SK-N-SH (cell line): ENCODE results near the gene HOMER1. TPM values are rescaled to one million over a fixed set of nuclear protein-coding genes. Genes with fewer than 3 reads are reported as not detected.

Experiments used
- CTCF ChIA-PET: fragments of 300-600, 350-600 bp; formaldehyde crosslinking; extraction: SDS; loops from one replicate; lab custom pipeline; 2021; lab: Yijun Ruan, JAX
- POLR2A ChIA-PET: fragments of 350-600 bp; sonication (Branson Sonifier 250); formaldehyde crosslinking; extraction: SDS; loops from one replicate; lab custom pipeline; 2020; ENCODE audit warnings: antibody characterized with exemption, inconsistent platforms; lab: Yijun Ruan, JAX
- DNase-seq: peaks from one replicate; pipeline ENCODE4 v3.0.0; 2012
- H2AFZ ChIP-seq: fragments of 200-600 bp; sonication (generic); 2 replicates; pipeline ENCODE4 v1.8.1; 2016; ENCODE audit warnings: antibody characterized with exemption, mild to moderate bottlenecking, low read depth
- H3F3A ChIP-seq: fragments of 200-600 bp; sonication (generic); replicated peaks from 2 replicates; pipeline ENCODE3; 2016; ENCODE audit warnings: antibody characterized with exemption, mild to moderate bottlenecking; ENCODE audit not compliant: insufficient read depth
- H3K27ac ChIP-seq, 2 experiments: fragments of 200-500 bp in 1 of 2; fragments of 200-600 bp in 1 of 2; sonication (Bioruptor generic) in 1 of 2; sonication (generic), shearing (Covaris generic) in 1 of 2; 2 replicates each; pipeline versions ENCODE4 v1.5.1 to v1.6.1; 2014 to 2016; ENCODE audit warnings: low read depth in 2 of 2, inconsistent platforms in 1 of 2, low read length in 1 of 2, mild to moderate bottlenecking in 1 of 2, mixed read lengths in 1 of 2
- H3K27me3 ChIP-seq: fragments of 200-600 bp; sonication (generic), shearing (Covaris generic); 2 replicates; pipeline ENCODE4 v1.6.1; 2016; ENCODE audit warnings: mixed run types; ENCODE audit not compliant: insufficient read depth
- H3K36me3 ChIP-seq, 2 experiments: fragments of 200-500 bp in 1 of 2; fragments of 200-600 bp in 1 of 2; sonication (Bioruptor generic) in 1 of 2; sonication (generic) in 1 of 2; replicated peaks in 1 of 2; 2 replicates each; pipeline versions ENCODE3 to v1.5.1; 2014 to 2016; ENCODE audit warnings: low read length in 1 of 2, mild to moderate bottlenecking in 1 of 2; ENCODE audit not compliant: insufficient read depth in 2 of 2, control insufficient read depth in 1 of 2
- H3K4me1 ChIP-seq, 2 experiments: fragments of 200-500 bp in 1 of 2; fragments of 200-600 bp in 1 of 2; sonication (Bioruptor generic) in 1 of 2; sonication (generic), shearing (Covaris generic) in 1 of 2; 2 replicates each; pipeline versions ENCODE4 v1.5.1 to v1.6.1; 2014 to 2016; ENCODE audit warnings: low read depth in 1 of 2, low read length in 1 of 2, mixed run types in 1 of 2; ENCODE audit not compliant: insufficient read depth in 2 of 2, control insufficient read depth in 1 of 2
- H3K4me2 ChIP-seq: fragments of 200-600 bp; sonication (generic), shearing (Covaris generic); 2 replicates; pipeline ENCODE4 v1.6.1; 2017; ENCODE audit warnings: mixed run types
- H3K4me3 ChIP-seq, 2 experiments: fragments of 200-500 bp in 1 of 2; fragments of 200-600 bp in 1 of 2; sonication (Bioruptor generic) in 1 of 2; sonication (generic), shearing (Covaris generic) in 1 of 2; 2 replicates each; pipeline versions ENCODE4 v1.5.1 to v1.8.1; 2014 to 2016; ENCODE audit warnings: low read depth in 2 of 2, inconsistent platforms in 1 of 2, low read length in 1 of 2, mild to moderate bottlenecking in 1 of 2, mixed read lengths in 1 of 2, moderate library complexity in 1 of 2
- H3K79me2 ChIP-seq: fragments of 200-600 bp; sonication (generic); 2 replicates; pipeline ENCODE4 v1.8.1; 2017; ENCODE audit warnings: mild to moderate bottlenecking; ENCODE audit not compliant: insufficient read depth
- H3K9ac ChIP-seq: fragments of 200-600 bp; sonication (generic); 2 replicates; pipeline ENCODE4 v1.6.1; 2017; ENCODE audit warnings: mixed run types
- H3K9me2 ChIP-seq: fragments of 200-600 bp; sonication (generic); 2 replicates; pipeline ENCODE4 v1.6.1; 2017; ENCODE audit warnings: mixed run types
- H3K9me3 ChIP-seq: fragments of 200-600 bp; sonication (generic); 2 replicates; pipeline ENCODE4 v1.6.1; 2017; ENCODE audit warnings: mixed run types, mild to moderate bottlenecking, moderate library complexity
- H4K20me1 ChIP-seq: fragments of 200-600 bp; sonication (generic); 2 replicates; pipeline ENCODE4 v1.6.1; 2017; ENCODE audit warnings: mild to moderate bottlenecking, mixed run types; ENCODE audit not compliant: insufficient read depth
- CHD2 ChIP-seq: fragments of 150-350 bp; IDR thresholded peaks from 2 replicates; pipeline ENCODE4 v1.6.1; 2018; ENCODE audit warnings: low read length; ENCODE audit not compliant: partially characterized antibody
- EZH2phosphoT487 ChIP-seq: fragments of 200-600 bp; sonication (generic); IDR thresholded peaks from 2 replicates; pipeline ENCODE4 v1.6.1; 2017; ENCODE audit warnings: low read depth, mixed run types, mild to moderate bottlenecking, antibody characterized with exemption, moderate library complexity, borderline replicate concordance
- FOXM1 ChIP-seq: IDR thresholded peaks from 2 replicates; pipeline ENCODE4 v1.4.0; 2012; ENCODE audit warnings: low read depth, mild to moderate bottlenecking
- GABPA ChIP-seq: IDR thresholded peaks from 2 replicates; pipeline ENCODE4 v1.4.0; 2012; ENCODE audit warnings: low read depth, mild to moderate bottlenecking
- JUND ChIP-seq: IDR thresholded peaks from 2 replicates; pipeline ENCODE4 v1.4.0; 2012
- MEF2A ChIP-seq: IDR thresholded peaks from 2 replicates; pipeline ENCODE4 v1.4.0; 2012; ENCODE audit warnings: low read depth, borderline replicate concordance
- MXI1 ChIP-seq: IDR thresholded peaks from 2 replicates; pipeline ENCODE4 v1.6.1; 2012; ENCODE audit warnings: mild to moderate bottlenecking, low read depth, low read length, improper control_type of control experiment
- PBX3 ChIP-seq: IDR thresholded peaks from 2 replicates; pipeline ENCODE4; 2012
- POLR2AphosphoS5 ChIP-seq: IDR thresholded peaks from 2 replicates; pipeline ENCODE4 v1.6.1; 2012; ENCODE audit warnings: low read depth, low read length
- RCOR1 ChIP-seq: fragments of 150-350 bp; IDR thresholded peaks from 2 replicates; pipeline ENCODE4 v1.6.1; 2017; ENCODE audit warnings: antibody characterized with exemption, low read length
- RFX5 ChIP-seq: IDR thresholded peaks from 2 replicates; pipeline ENCODE4 v1.6.1; 2012; ENCODE audit warnings: mild to moderate bottlenecking, improper control_type of control experiment, low read length
- RXRA ChIP-seq: IDR thresholded peaks from 2 replicates; pipeline ENCODE4 v1.4.0; 2012; ENCODE audit warnings: low read depth, mild to moderate bottlenecking, borderline replicate concordance
- SIN3A ChIP-seq: IDR thresholded peaks from 2 replicates; pipeline ENCODE4 v1.6.1; 2012; ENCODE audit warnings: low read depth, mild to moderate bottlenecking, low read length, moderate library complexity, borderline replicate concordance
- SMC3 ChIP-seq: IDR thresholded peaks from 2 replicates; pipeline ENCODE4 v1.6.1; 2012; ENCODE audit warnings: low read depth, low read length, improper control_type of control experiment
- TAF1 ChIP-seq: IDR thresholded peaks from 2 replicates; pipeline ENCODE4 v1.6.1; 2012; ENCODE audit warnings: low read depth, mild to moderate bottlenecking, low read length, moderate library complexity, borderline replicate concordance
- YY1 ChIP-seq: IDR thresholded peaks from 2 replicates; pipeline ENCODE4 v1.4.0; 2012; ENCODE audit warnings: low read depth, mild to moderate bottlenecking
- polyA plus RNA-seq, 3 experiments: library from polyadenylated mRNA; depleted of rRNA; stranded (reverse); fragments of >200 nt; gene quantifications; 2 replicates each; pipeline ENCODE4 v1.2.3, GENCODE V29; 2012
- TF ChIP-seq, protein P1 (sequence below): IDR thresholded peaks from 2 replicates; pipeline ENCODE4 v1.4.0; 2012; ENCODE audit warnings: low read depth, borderline replicate concordance
- TF ChIP-seq, protein P2 (sequence below): fragments of 200-600 bp; sonication (generic); IDR thresholded peaks from 2 replicates; pipeline ENCODE4 v1.6.1; 2017; ENCODE audit warnings: antibody characterized with exemption, mild to moderate bottlenecking, moderate library complexity

HOMER1 gene
- polyA plus RNA-seq, 1 of the 3 experiments (the other 2 are of a cell fraction) = 2.2 TPM

DNA sequence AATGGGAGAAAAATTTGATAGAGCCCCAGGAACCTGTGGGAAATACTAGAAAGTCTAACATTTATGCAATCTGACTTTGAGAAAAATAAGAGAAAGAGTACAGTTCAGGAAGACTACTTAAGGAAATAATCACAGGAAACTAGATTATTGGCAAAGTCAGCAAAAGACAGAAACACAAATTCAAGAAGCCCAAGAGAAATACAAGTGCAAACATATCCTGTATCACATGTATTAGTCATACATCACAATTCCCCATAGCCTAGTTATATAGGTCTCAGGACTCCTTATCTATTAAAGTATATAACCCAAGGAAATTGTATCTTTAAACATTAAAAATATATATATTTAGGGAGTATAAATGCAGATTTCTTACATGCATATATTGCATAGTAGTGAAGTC lies 100.8 kb downstream of the HOMER1 start:
- Histone ChIP-seq H2AFZ (no peak overlapping the region), H3K79me2 (no peaks in the 10 kb centered on the region), H3K9ac (no peak overlapping the region), H3K36me3 (peaks cover 0 to 9% of the 10 kb centered on the region in 2 experiments), H3K4me3 (no peak overlapping the region), H3K9me2 (no peaks in the 10 kb centered on the region), H3K27me3 (no peaks in the 10 kb centered on the region), H3K27ac (no peak overlapping the region), H3K4me2 (no peak overlapping the region), H3K9me3 (0 out of 2 replicates have a peak, but pooled peaks cover 4% of the 10 kb centered on the region), H4K20me1 (no peaks in the 10 kb centered on the region)
- POLR2A ChIA-PET = no interaction called here
- CTCF ChIA-PET = no interaction called here
- no peak for DNase-seq
- TF ChIP-seq CHD2 = no peak
- TF ChIP-seq MEF2A = no peak
- TF ChIP-seq JUND = no peak
- TF ChIP-seq YY1 = no peak
- TF ChIP-seq RCOR1 = no peak
- TF ChIP-seq RXRA = no peak
- TF ChIP-seq GABPA = no peak
- TF ChIP-seq MXI1 = no peak
- no peak for TF ChIP-seq SMC3
- no peak for TF ChIP-seq RFX5
- no peak for TF ChIP-seq EZH2phosphoT487
- no peak for TF ChIP-seq TAF1
- TF ChIP-seq FOXM1 = no peak
- TF ChIP-seq, protein P1, sequence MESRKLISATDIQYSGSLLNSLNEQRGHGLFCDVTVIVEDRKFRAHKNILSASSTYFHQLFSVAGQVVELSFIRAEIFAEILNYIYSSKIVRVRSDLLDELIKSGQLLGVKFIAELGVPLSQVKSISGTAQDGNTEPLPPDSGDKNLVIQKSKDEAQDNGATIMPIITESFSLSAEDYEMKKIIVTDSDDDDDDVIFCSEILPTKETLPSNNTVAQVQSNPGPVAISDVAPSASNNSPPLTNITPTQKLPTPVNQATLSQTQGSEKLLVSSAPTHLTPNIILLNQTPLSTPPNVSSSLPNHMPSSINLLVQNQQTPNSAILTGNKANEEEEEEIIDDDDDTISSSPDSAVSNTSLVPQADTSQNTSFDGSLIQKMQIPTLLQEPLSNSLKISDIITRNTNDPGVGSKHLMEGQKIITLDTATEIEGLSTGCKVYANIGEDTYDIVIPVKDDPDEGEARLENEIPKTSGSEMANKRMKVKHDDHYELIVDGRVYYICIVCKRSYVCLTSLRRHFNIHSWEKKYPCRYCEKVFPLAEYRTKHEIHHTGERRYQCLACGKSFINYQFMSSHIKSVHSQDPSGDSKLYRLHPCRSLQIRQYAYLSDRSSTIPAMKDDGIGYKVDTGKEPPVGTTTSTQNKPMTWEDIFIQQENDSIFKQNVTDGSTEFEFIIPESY = no peak
- TF ChIP-seq, protein P2, sequence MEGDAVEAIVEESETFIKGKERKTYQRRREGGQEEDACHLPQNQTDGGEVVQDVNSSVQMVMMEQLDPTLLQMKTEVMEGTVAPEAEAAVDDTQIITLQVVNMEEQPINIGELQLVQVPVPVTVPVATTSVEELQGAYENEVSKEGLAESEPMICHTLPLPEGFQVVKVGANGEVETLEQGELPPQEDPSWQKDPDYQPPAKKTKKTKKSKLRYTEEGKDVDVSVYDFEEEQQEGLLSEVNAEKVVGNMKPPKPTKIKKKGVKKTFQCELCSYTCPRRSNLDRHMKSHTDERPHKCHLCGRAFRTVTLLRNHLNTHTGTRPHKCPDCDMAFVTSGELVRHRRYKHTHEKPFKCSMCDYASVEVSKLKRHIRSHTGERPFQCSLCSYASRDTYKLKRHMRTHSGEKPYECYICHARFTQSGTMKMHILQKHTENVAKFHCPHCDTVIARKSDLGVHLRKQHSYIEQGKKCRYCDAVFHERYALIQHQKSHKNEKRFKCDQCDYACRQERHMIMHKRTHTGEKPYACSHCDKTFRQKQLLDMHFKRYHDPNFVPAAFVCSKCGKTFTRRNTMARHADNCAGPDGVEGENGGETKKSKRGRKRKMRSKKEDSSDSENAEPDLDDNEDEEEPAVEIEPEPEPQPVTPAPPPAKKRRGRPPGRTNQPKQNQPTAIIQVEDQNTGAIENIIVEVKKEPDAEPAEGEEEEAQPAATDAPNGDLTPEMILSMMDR = no peak
- no peak for TF ChIP-seq SIN3A
- TF ChIP-seq PBX3 = no peak
- no peak for TF ChIP-seq POLR2AphosphoS5
- TF ChIP-seq, all 33 proteins: peak for 0
- H3F3A ChIP-seq = no peaks in the 10 kb centered on the region
- peaks cover 0 to 6% of the 10 kb centered on the region in 2 experiments; a peak in 2 of 4 replicates for H3K4me1 ChIP-seq
